NCI-H2227 treated with DMSO at 0.1 percent for 48 hours (cell line): Measurements from ENCODE around the gene SYMPK.
"Not testable (repeated sequence)": the region's sequence is repeated elsewhere in the genome, so short reads cannot be mapped to it uniquely, and the experiment has no call there.

Source experiments
- DNase-seq: peaks from one replicate; lab custom pipeline; 2025; lab: John Stamatoyannopoulos, UW

The SYMPK gene

DNA sequence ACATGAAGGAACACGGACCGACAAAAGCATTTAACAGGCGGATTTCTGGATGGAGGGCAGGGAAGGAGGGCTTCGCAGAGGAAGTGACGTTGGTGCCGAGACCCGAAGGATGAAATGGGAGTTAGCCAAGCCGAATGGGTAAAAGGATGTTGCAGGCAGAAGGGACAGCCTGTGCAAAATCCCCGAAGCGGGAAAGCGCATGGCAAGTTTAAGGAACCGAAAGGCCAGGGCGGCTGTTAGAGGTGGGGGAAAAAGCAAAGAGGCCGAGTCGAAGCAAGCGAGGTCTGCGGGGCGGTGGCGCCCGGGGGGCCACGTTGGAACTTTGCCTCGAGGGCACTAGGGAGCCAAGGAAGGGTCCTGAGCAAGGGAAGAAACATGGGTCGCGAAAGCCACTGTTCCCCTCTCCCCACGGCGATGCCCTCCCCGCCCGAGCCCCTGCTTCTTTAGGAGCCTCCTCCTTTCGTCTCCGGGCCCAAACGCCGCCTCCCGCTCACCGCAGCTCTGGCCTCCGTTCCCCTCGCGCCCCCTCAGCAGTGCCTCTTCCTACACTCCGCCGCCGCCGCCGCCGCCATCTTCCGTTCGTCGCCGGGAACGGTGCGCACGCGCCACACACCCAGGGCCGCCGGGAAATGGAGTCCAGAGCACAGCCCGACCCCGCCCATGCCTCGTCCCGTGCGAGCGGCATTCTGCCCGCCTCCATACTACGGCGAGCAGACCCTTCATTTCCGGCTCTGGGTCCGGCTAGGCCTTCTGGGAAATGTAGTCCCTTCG lies at the start of gene SYMPK:
Gene SYMPK (minus strand): TSS at position 584 of the 771 bp plus-strand sequence. CDS start 8,652 bp downstream, outside the sequence.
- peak; percentile 90 for DNase-seq

GRCh38 chr19:45911291-45911690 lies 48.3 kb upstream of the SYMPK start:
- no peak for DNase-seq

DNA sequence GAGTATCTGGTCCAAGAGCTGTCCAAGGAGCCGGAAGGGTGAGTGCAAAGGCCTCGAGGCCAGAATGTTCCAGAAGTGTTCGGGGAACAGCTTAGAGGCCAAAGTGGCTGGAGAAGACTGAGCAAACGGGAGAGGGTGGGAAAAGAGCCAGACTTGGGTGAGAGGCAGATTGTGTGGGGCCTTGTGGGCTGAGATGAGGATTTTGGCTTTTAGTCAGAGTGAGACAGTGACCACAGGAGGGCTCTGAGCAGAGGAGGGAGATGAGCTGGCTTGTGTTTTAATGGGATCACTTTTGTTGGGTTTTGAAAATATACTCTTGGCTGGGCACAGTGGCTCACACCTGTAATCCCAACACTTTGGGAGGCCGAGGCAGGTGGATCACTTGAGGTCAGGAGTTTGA lies 46.0 kb upstream of the SYMPK start:
- no peak for DNase-seq

DNA sequence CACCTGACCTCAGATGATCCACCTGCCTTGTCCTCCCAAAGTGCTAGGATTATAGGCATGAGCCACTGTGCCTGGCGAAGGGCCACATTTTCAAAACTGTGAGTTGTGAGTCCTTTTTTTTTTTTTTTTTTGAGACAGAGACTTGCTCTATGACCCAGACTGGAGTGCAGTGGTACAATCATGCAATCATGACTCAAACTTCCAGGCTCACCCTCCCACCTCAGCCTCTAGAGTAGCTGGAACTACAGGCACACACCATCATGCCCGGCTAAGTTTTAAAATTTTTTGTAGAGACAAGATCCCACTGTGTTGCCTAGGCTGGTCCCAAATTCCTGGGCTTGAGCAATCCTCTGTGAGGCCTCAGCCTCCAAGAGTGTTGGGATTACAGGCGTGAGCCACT lies 43.3 kb upstream of the SYMPK start:
- no peak for DNase-seq

DNA sequence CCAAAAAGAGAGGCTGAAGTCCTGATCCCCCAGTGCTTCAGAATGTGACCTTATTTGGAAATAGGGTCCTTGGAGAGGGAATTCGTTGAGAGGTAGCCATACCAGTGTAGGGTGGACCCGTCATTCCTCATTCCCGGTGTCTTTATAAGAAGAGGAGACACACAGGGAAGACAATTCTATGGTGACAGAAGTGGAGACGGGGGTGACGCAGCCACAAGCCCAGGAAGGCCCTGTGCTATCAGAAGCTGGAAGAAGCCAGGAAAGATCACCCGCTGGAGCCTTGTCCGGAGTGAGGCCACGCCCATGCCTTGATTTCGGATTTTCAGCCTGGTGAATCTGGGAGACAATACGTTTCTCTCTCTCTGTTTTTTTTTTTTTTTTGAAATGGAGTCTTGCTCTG lies 42.1 kb upstream of the SYMPK start:
- DNase-seq, result no peak

DNA sequence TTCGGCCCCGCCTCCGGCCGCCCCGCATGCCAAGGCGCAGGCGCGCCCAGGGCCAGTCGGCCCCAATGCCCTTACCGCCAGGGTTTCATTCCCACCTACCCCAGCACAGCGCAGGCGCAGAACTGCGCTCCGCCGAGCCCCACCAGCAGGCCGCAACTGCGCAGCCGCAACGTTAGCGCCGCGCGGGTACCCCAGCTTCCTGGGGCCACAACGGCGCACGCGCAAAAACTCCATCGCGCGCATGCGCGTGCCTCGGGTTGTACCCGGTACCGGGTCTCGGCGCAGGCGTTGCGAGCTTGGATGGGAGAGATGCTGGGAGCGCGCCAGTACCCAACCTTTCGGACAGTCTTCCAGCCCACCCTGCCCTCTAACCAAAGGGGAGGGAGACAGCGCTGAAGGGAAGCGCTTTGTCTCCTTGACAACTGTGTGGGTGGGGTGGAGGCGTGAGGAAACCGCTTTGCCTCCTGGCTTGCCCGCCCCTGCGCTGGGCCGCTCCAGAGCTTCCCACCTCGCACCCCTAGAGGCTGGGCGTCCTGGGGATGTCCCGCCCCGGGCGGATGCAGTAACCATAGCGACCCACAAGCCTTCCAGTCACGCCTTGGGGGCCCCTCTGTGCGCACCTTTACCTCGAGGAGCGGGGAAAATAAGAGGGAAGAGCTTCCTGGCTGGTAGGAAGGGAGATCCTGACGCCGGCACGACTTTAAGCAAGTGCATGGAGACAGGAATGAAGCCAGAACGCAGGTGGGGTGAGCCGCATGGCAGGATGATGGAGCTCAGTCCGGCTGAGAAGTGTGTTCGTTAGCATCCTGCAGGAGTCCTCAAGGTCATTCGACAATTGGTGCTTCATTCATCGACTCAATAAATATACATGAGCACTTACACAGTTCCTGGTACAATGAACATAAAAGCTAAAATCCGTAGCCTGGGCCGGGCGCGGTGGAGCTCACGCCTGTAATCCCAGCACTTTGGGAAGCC lies 40.0 kb upstream of the SYMPK start:
- DNase-seq, result peak; percentile 95

GRCh38 chr19:45901912-45902650 lies 39.1 kb upstream of the SYMPK start, which contains the start of gene MYPOP:
TSS of gene MYPOP (minus strand) at chr19:45902613. CDS start at chr19:45901773, 840 bp downstream.
- no peak for DNase-seq

DNA sequence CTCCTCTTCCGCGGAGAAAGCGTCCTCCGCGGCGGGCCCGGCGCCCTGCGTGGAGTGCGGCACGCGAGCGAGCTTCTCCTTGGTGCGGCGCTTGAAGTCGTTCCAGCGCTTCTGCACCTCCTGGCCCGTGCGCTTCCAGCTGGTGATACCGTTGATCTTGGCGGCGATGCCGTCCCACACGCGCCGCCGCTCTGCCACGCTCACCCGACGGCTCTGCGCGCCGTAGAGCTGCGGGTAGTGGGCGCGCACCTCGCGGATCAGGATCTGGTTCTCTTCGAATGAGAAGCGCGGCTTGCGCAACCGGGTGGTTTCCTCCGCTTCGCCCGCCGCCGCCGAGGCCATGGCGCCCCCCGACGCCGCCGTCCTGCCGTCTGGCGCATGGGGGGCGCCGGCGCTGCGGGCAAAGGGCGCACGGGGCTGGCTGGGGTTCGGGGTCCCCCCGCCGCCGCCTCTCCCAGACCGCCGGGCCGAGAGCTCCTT lies 38.5 kb upstream of the SYMPK start:
- DNase-seq, result no peak

- no peak for DNase-seq
Measured at GRCh38 chr19:45900738-45901431, 37.9 kb upstream of the SYMPK start.

DNA sequence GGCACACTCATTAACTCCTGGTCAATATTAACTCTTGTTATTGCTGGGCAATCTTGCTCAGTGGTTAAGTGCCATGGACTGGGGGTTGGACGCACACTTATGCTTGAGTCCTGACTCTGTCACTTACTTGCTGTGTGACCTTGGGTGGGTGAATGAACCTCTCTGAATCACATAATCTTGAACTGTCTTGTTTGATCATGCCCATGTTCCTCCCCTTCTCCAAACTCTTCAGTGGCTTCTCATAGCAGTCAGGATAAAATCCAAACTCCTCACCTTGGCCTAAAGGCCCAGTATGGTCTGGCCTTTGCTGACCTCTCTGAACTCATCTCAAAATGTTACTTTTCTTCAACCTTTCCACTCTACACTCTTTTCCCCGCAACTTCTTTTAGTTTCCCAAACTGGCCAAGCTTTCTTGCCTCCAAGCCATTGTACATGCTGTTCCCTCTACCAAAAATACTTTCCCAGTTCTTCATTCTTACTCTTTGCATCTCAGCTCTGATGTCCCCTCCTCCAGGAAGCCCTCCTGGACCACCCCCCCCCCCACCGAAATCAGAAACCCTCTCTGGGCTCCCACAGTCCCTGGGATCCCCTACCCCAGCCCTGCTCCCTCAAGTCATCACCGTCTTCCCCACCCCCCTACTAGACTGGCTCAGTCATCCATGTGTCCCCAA lies 37.1 kb upstream of the SYMPK start:
- DNase-seq, result no peak

DNA sequence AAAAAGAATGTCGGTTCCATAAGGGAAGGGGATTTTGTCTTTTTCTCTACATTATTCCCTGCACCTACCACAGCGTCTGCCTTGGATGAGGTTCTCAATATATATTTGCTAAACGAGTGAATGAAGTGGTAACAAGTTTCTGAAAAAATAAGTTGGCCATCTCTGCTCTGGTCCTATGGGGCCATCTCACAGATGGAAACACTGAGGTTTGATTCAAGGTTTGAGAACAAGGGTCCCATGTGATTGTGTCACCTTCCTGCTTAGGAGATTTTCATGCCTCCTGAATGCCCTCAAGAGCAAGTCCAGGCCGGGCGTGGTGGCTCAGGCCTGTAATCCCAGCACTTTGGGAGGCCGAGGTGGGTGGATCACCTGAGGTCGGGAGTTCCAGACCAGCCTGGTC lies 36.3 kb upstream of the SYMPK start:
- DNase-seq, result no peak

- no peak for DNase-seq
Measured at GRCh38 chr19:45897261-45897812, 34.4 kb upstream of the SYMPK start.

DNA sequence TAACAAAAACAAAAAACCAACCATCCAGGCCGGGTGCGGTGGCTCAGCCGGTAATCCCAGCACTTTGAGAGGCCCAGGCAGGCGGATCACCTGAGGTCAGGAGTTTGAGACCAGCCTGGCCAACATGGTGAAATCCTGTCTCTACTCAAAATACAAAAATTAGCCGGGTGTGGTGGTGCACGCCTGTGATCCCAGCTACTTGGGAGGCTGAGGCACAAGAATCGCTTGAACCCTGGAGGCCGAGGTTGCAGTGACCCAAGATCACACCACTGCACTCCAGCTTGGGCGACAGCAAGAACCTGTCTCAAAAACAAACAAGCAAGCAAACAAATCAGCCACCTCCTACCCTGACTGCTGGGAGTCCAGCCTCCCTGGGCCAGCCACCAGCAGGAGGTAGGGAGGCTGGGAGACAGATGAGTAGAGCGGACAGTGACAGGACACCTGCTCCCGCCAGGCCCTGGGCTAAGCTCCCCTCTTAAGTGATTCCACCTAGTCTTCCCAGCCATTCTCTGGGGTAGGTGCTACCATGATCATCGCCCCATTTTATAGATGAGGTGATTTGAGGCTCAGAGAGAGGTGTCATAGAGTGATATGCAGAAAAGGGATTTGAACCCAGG lies 33.1 kb upstream of the SYMPK start:
- not testable (repeated sequence) for DNase-seq

DNA sequence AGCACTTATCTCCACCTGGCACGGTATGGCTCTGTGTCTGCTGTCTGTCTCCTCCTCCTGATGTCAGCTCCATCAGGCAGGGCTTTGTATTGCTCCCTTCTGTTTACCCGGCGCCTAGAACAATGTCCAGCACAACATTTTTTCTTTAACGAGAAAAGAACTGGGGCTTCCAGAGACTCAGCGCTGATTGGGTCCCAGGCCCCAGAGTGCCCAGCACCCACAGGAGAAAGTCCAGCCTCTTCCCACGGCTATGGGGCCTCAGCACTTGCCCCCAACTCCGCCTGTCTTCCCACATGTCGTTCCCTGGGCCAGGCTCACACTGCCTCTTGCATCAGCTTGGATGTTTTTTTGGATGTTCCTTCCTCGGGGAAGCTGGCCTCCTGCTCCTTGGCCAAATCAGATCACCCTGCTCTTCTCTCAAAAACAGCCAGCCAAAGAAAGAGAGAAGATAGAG lies 32.6 kb upstream of the SYMPK start:
- no peak for DNase-seq

DNA sequence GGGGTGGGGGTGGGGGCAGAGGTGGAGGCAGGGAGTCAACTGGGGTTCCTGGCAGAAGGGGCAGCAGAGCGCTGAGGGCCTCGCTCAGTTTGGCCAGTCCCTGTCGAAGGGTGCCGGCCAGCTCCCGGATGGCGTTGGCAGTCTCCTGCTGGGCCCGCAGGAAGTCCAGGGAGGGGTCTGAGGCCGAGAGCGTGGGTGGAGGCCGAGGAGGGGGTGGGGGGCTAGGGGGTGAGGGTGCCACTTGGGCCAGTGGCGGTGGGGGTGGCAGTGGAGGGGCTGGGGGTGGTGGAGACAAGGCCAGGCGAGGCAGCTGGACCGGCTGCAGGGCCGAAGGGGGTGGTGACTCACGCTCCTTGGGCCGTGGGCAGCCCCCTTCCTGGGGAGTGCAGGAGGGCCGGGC lies 27.9 kb upstream of the SYMPK start:
- no peak for DNase-seq

- DNase-seq, result no peak
Measured at GRCh38 chr19:45889210-45889885, 26.4 kb upstream of the SYMPK start.

DNA sequence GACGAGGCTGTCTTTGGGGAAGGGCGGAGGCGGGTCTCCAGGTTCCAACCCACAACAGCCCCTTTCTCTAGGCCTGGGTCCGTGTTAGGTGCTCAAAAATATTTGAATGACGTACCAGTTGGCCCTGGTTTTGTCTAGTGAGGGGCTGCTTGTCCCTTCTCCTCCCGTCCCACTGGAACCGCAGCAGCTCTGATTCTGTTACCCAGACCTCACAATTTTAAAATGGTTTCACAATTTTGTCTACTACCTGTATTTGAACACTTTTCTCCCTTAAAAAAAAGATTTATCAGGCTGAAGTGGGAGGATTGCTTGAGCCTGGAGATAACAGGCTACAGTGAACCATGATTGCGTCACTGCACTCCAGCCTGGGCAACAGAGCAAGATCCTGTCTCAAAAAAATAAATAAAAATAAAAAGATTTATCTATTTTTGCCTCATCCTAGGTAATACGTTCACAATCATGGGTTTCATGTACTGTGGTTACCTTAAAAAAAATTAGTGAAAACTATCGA lies 24.3 kb upstream of the SYMPK start:
- DNase-seq, result no peak

- peak; percentile 75 for DNase-seq
Measured at GRCh38 chr19:45886427-45887199, 23.7 kb upstream of the SYMPK start.
